ENCODE results near the gene FAM3C. TPM values are rescaled to one million over a fixed set of nuclear protein-coding genes. Genes with fewer than 3 reads are reported as not detected.

Gene FAM3C
- total RNA-seq, 4 donors from 2014 or later, result 34.9 to 46.8 (median 41.0) TPM

DNA sequence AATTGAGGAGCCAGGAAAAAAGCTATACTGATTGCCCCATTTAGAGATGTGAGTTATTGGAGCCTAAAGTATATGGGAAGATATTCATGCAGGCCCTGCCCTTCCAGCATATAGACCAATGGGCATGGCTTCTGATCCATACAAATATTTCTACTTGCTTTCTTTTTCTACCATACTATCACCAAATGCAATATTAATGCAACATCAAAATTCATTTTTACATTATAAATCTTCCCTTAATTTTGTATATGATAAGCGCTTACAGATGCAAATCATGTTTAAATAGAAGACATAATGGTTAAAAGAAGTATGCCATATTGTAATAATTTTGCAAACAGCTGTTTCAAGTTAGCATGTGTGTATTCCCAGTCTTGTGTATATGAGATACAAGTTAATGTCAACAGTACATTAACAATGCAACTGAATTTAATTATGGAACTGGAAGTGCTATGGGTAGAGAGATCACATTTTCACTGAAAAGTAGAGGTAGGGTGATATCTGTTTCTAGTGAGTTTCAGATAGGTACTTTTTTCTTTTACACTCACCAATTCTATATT, 91.9 kb downstream of the FAM3C start:
- no peak overlapping the region for H3K4me3 ChIP-seq (ENCODE audit: low read depth, poor library complexity, severe bottlenecking)
- no peak for TF ChIP-seq POLR2A (IDR thresholded peaks at IDR 0.05)
- TF ChIP-seq, protein P1, sequence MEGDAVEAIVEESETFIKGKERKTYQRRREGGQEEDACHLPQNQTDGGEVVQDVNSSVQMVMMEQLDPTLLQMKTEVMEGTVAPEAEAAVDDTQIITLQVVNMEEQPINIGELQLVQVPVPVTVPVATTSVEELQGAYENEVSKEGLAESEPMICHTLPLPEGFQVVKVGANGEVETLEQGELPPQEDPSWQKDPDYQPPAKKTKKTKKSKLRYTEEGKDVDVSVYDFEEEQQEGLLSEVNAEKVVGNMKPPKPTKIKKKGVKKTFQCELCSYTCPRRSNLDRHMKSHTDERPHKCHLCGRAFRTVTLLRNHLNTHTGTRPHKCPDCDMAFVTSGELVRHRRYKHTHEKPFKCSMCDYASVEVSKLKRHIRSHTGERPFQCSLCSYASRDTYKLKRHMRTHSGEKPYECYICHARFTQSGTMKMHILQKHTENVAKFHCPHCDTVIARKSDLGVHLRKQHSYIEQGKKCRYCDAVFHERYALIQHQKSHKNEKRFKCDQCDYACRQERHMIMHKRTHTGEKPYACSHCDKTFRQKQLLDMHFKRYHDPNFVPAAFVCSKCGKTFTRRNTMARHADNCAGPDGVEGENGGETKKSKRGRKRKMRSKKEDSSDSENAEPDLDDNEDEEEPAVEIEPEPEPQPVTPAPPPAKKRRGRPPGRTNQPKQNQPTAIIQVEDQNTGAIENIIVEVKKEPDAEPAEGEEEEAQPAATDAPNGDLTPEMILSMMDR (IDR thresholded peaks at IDR 0.05), result no peak
- intact Hi-C loops (cut with DNase I; ENCODE audit: low total_unique reads), result no loop called here
- 79 to 87% methylated on average over 1 of the region's 1 CpG for WGBS, 2 donors
- DNase-seq (ENCODE audit: low spot score in 2 of 2), result no peak

DNA sequence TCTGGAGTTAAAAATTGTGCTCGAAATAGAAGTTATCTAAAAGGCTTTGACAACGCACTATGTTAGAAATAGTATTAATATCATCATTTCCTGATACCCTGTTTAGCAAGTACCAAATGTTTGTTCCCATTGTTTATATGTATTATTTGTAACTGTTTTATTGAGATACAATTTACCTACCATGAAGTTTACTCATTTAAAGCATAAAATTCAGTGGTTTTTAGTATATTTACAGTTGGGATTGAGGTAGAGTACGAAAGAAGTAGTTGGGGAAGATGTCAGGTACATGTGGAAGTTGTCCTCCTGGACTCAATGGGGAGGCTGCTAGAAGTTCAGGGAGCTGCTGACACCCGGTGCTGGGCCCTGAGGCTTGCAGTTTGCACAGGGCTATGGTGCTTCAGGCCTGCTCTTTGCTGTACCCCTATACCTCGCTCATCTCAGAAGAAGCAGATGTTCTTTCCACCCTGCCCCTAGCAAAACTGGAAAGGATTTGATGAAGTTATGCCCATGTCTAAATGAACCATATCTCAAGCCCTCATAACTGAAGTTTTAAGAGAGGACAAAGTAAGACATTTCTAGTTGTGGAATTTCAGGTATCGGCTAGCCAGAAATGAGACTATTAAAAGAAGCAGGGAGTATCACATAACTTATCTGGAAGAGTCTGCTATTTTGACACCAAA, 92.5 kb downstream of the FAM3C start:
- intact Hi-C loops (cut with DNase I; ENCODE audit: low total_unique reads), result no loop called here
- whole genome bisulfite sequencing, 2 donors, result 84 to 86% methylated on average over 6 of the region's 6 CpGs

DNA sequence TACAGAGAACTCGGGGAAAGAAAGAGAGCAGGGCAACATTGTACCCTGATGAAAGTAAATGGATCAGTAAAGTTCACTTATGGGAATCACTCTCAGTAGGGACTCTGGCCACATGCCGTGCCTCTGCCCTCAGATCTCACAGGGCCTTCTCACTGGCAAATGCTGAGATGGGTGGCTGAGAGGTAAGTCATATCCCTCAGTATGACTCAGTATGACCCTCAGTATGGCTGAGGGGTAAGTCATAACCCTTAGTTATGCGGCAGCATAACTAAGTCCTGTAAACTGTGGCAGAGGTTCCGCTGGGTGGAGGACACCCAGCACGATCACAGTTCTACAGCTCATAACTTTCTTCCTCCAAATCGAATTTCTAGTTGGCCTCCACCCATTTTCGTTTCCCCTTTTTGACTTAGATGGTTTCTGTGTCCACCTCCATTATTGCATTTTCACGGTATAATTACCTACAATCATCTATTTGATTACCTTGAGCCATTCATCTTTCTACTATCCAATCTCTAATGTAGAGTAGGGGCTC, 93.8 kb downstream of the FAM3C start:
- 65 to 78% methylated on average over 8 of the region's 8 CpGs for WGBS, 2 donors

More for the DNA sequence above, 92.5 kb downstream of the FAM3C start:
- H3K4me3 ChIP-seq (ENCODE audit: low read depth, poor library complexity, severe bottlenecking), result no peak overlapping the region
- no peak for DNase-seq (ENCODE audit: low spot score in 2 of 2)
- TF ChIP-seq, protein P1 (IDR thresholded peaks at IDR 0.05), result no peak
- TF ChIP-seq POLR2A (IDR thresholded peaks at IDR 0.05), result no peak

DNA sequence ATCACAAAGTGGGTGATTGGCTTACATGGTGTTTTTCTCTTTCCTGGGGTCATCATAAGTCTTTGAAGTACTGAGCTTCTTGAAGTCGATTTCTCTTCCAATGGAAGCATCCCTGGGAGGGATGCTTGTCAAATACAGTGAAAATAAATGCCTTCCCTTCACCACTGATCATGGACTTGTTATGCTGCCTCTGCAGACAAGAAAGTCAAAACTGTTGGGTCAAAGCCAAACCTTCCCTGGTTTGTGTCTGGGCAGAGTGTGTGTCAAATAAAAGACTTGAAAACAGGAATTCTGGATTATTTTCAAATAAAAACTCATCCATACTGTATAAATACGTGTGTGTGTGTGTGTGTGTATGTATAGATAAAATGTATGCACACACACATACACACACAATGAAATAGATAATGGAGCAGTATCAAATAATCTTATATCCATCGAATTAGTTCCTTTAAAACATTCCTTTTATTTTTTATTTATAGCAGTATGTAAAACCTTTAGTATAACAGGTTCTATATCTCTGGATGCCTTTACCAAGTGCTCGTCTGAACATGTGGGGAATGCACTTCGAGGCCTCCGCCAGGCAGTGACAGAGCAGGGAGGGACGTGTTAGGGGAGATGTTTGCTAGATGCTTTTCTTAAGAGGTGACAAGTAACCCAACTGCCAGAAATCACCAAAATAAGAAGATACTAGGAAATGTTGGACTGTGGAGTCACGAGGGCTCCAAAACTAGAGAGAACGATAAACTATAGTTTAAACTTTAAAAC, 94.5 kb downstream of the FAM3C start:
- WGBS, 2 donors, result 45 to 59% methylated on average over 9 of the region's 9 CpGs
- TF ChIP-seq, protein P1 (IDR thresholded peaks at IDR 0.05), result no peak
- TF ChIP-seq POLR2A (IDR thresholded peaks at IDR 0.05), result no peak
- intact Hi-C loops (cut with DNase I; ENCODE audit: low total_unique reads), result no loop called here
- H3K4me3 ChIP-seq (ENCODE audit: low read depth, poor library complexity, severe bottlenecking), result no peak overlapping the region
- no peak for DNase-seq (ENCODE audit: low spot score in 2 of 2)

More for the DNA sequence above, 93.8 kb downstream of the FAM3C start:
- TF ChIP-seq POLR2A (IDR thresholded peaks at IDR 0.05), result no peak
- TF ChIP-seq, protein P1 (IDR thresholded peaks at IDR 0.05), result no peak
- DNase-seq (ENCODE audit: low spot score in 2 of 2), result no peak
- intact Hi-C loops (cut with DNase I; ENCODE audit: low total_unique reads), result no loop called here
- H3K4me3 ChIP-seq (ENCODE audit: low read depth, poor library complexity, severe bottlenecking), result no peak overlapping the region

DNA sequence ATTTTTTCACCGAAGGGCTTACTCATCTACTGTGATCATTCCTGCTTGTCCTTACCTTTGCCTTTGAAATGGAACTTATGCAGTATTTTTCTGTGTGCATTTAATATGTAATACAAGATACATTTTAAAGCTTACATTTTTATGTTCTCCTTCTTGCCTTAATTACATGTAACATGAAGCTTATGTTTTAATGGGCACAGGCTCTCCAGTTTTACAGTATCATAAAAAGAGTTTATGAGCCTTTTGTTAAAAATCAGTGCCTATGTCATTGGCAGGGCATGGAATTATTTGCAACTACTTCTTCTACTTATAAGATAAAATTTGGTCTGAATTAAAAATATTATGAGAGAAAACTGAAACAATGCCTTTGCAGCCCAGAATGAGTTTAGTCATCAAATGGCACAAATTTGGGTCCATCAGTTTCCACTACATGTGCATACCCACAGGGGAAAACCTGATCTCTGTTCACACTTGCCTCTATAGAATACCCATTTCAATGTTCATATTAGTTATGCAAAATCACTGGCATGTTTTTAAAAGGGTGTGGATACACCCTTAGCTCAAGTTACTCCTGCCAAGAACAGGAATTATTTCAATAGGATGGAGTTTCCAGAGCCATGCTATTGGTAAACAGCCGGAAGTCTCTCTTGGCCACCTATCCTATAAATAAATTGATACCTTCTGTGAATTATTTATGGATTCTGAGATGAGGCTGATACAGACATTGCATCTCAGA, 95.3 kb downstream of the FAM3C start:
- intact Hi-C loops (cut with DNase I; ENCODE audit: low total_unique reads), result no loop called here
- no peak for DNase-seq (ENCODE audit: low spot score in 2 of 2)
- 53 to 58% methylated on average over 2 of the region's 2 CpGs for WGBS, 2 donors
- no peak overlapping the region for H3K4me3 ChIP-seq (ENCODE audit: low read depth, poor library complexity, severe bottlenecking)
- no peak for TF ChIP-seq POLR2A (IDR thresholded peaks at IDR 0.05)
- TF ChIP-seq, protein P1 (IDR thresholded peaks at IDR 0.05), result no peak

All from lower leg skin (tissue), 4 donors.